GM12891 (cell line): ENCODE measurements around the gene PPFIA1.
"Not testable (repeated sequence)": the region's sequence is repeated elsewhere in the genome, so short reads cannot be mapped to it uniquely, and the experiment has no call there.

Source experiments
- DNase-seq: peaks from one replicate; pipeline ENCODE4 v3.0.0; 2011; ENCODE audit warnings: low spot score; ENCODE audit not compliant: insufficient read length
- FAIRE-seq: peaks from 2 replicates; lab custom pipeline; 2011; peaks lifted over from hg19 to GRCh38; lab: Jason Lieb, UNC
- PAX5 ChIP-seq: IDR thresholded peaks from 2 replicates; pipeline ENCODE4 v1.6.1; 2011; ENCODE audit warnings: low read length, moderate library complexity, mild to moderate bottlenecking; ENCODE audit not compliant: insufficient read depth, severe bottlenecking
- POLR2A ChIP-seq: IDR thresholded peaks from 2 replicates; pipeline ENCODE4 v1.6.1; 2011; ENCODE audit warnings: low read depth, low read length, control low read depth
- POLR2AphosphoS5 ChIP-seq: IDR thresholded peaks from 2 replicates; pipeline ENCODE4 v1.6.1; 2011; ENCODE audit warnings: low read depth, low read length, control low read depth
- POU2F2 ChIP-seq: IDR thresholded peaks from 2 replicates; pipeline ENCODE4 v1.6.1; 2011; ENCODE audit warnings: low read depth, mild to moderate bottlenecking, control low read depth, low read length, moderate library complexity
- SPI1 ChIP-seq: IDR thresholded peaks from 2 replicates; pipeline ENCODE4 v1.6.1; 2011; ENCODE audit warnings: low read depth, low read length, control low read depth
- TAF1 ChIP-seq: IDR thresholded peaks from 2 replicates; pipeline ENCODE4 v1.6.1; 2011; ENCODE audit warnings: low read depth, low read length, control low read depth

Gene PPFIA1

GRCh38 chr11:70381872-70382861 lies 111.7 kb downstream of the PPFIA1 start:
- DNase-seq (no peak), FAIRE-seq (no peak)
- TF ChIP-seq POLR2AphosphoS5 (no peak), POLR2A (no peak), SPI1 (no peak), PAX5 (no peak), TAF1 (no peak), POU2F2 (no peak)

- FAIRE-seq (no peak), DNase-seq (no peak)
- TF ChIP-seq POU2F2 (no peak), SPI1 (no peak), TAF1 (no peak), POLR2A (no peak), POLR2AphosphoS5 (no peak), PAX5 (no peak)
These were observed 113.4 kb downstream of the PPFIA1 start for GRCh38 chr11:70383664-70384565.

GRCh38 chr11:70384566-70385152 lies 114.2 kb downstream of the PPFIA1 start:
- no peak for FAIRE-seq
- TF ChIP-seq POLR2AphosphoS5 = no peak
- no peak for TF ChIP-seq PAX5
- no peak for TF ChIP-seq POLR2A
- no peak for TF ChIP-seq TAF1
- TF ChIP-seq POU2F2 = no peak
- no peak for TF ChIP-seq SPI1
- no peak for DNase-seq

- TF ChIP-seq SPI1 (no peak), POLR2A (no peak), POU2F2 (no peak), PAX5 (no peak), POLR2AphosphoS5 (no peak), TAF1 (no peak)
These were observed 117.1 kb downstream of the PPFIA1 start for GRCh38 chr11:70387564-70387963.

GRCh38 chr11:70389201-70389600 lies 118.7 kb downstream of the PPFIA1 start:
- FAIRE-seq = no peak
- DNase-seq = no peak
- no peak for TF ChIP-seq TAF1
- TF ChIP-seq POLR2A = no peak
- TF ChIP-seq POLR2AphosphoS5 = no peak
- no peak for TF ChIP-seq SPI1
- TF ChIP-seq PAX5 = no peak
- TF ChIP-seq POU2F2 = no peak

More at GRCh38 chr11:70387564-70387963, 117.1 kb downstream of the PPFIA1 start:
- no peak for DNase-seq
- no peak for FAIRE-seq

DNA sequence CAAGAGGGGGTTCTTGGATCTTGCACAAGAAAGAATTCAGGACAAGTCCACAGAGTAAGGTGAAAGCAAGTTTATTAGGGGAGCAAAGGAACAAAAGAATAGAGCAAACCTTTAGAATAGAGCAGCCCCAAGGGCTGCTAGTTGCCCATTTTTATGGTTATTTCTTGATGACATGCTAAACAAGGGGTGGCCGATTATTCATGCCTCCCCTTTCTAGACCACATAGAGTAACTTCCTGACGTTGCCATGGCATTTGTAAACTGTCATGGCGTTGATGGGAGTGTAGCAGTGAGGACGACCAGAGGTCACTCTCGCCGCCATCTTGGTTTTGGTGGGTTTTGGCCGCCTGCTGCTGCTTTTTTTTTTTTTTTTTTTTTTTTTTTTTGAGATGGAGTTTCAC lies 120.4 kb downstream of the PPFIA1 start:
- not testable (repeated sequence) for FAIRE-seq

GRCh38 chr11:70394211-70394950 lies 123.9 kb downstream of the PPFIA1 start:
- TF ChIP-seq POU2F2 = no peak
- TF ChIP-seq POLR2A = no peak
- TF ChIP-seq SPI1 = no peak
- no peak for TF ChIP-seq PAX5
- TF ChIP-seq POLR2AphosphoS5 = no peak
- TF ChIP-seq TAF1 = no peak
- no peak for DNase-seq
- FAIRE-seq = no peak

More for the DNA sequence above, 120.4 kb downstream of the PPFIA1 start:
- not testable (repeated sequence) for DNase-seq

GRCh38 chr11:70397336-70397982 lies 127.0 kb downstream of the PPFIA1 start:
- TF ChIP-seq PAX5 = no peak
- no peak for TF ChIP-seq SPI1
- TF ChIP-seq POLR2A = no peak
- TF ChIP-seq TAF1 = no peak
- no peak for TF ChIP-seq POLR2AphosphoS5
- no peak for TF ChIP-seq POU2F2
- no peak for DNase-seq
- FAIRE-seq = no peak
